Measurements from ENCODE around the gene CELF5.
"Not testable (repeated sequence)": the region's sequence is repeated elsewhere in the genome, so short reads cannot be mapped to it uniquely, and the experiment has no call there.

CELF5 gene

GRCh38 chr19:3275583-3276340 is 51.3 kb downstream of the CELF5 start:
- peak; percentile 79 for DNase-seq

DNA sequence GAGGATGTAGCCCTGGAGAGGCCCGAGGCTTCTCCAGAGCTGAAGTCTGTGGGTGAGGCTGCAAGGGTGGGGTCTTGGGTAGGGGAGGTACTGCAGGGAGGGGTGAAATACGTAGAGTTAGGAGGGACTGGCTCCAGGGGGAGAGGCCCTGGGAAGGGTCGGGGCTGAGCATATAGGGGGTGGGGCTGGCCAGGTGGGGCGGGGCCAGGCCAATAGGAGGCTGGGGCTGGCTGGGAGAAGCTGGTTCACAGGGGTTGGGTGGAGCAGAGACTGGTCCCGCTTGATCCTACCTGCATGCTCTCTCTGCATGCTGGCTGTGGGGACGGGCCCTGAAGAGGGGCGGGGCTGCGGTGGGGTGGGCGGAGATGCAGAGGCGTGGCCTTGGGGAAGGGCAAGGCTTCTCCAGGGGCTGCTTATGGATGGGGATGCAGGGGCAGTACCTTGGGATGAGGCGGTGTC is 51.9 kb downstream of the CELF5 start:
- DNase-seq, result no peak

DNA sequence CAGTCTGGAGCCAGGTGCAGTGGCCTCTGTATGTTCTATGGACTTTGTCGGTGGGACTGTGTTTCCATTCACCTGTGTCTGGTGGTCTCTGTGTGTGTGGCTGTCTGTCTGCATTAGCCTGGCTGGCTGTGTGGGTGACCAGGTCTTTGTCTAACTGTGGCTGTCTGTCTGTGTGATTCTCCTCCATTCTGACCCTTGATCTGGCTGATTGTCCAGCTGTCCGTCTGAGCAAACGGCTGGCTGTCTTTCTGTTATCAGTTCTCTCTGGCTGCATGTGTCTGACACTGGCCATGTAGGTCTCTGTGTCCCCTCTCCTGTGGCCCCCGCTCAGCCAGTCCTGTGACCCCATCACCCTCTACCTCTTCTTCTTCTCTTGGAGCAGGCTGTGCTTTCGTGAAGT is 53.2 kb downstream of the CELF5 start:
- no peak for DNase-seq

GRCh38 chr19:3278294-3278693 is 53.8 kb downstream of the CELF5 start:
- no peak for DNase-seq

DNA sequence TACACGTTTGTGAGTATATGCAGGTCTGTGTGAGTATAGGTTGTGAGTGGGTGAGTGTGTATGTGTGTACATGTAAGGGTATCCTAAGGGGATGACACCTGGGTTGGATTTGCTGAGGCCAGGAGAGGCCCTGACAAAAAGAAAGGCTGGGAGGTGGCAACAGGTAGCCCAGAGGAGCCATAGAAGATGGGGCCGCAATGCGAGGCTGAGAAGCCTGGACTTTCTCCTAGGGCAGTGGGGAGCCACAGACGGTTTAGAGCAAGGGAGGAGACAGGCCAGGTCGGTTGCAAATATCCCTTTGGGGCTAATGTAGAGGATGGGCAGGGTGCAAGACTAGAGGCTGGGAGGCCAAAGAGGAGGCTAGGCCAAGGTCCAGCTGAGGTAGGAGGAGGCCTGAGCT is 54.3 kb downstream of the CELF5 start:
- DNase-seq, result no peak

DNA sequence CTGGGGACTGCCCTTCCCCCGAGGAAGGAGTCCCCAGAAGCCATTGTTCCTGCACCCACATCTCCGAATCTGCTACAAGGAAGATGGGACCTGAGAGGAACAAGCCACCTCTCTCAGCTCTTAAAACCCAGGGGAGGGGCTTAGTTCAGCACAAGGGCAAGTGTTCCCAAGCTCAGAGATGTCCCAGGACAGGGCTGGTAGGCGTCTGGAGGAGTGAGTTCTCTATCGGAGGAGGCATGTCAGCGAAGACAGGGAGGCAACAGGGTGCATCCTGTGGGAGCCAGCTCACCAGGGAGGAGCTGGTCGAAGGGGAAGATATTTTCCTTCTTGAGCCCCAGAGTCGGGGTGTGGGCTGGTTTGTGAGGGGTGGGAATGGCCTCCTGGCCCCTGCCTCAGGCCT is 54.8 kb downstream of the CELF5 start:
- no peak for DNase-seq

DNA sequence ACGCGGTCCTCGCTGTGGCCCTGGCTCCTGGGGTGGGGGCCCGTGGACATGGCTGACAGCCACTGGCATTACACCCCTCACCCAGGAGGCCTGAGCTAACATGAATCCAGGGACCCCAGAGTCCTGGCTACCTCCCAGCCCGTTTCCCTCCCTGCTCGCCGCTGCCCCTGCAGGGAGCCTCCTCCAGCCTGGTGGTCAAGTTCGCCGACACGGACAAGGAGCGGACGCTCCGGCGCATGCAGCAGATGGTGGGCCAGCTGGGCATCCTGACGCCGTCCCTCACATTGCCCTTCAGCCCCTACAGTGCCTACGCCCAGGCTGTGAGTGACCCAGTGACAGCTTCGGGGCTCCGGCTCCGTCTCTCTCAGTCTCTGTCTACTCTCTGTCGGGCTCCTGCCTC is 56.6 kb downstream of the CELF5 start:
- DNase-seq, result no peak

GRCh38 chr19:3282155-3282554 is 57.7 kb downstream of the CELF5 start:
- no peak for DNase-seq

DNA sequence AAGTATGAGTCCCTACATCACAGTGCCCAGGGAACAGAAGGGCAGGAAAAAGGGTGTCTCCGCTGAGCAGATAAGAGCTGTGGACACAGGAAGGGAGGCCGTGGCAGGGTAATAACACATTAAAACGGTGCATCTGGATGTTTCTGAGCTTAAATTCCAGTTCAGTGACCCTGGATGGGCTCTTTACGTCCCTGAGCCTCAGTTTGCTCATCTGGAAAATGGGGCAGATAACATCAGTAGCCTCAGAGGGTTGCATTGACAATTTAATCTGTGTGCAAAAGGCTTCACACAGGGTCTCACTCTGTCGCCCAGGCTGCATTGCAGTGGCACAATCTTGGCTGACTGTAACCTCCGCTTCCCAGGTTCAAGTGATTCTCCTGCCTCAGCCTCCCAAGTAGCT is 58.1 kb downstream of the CELF5 start:
- DNase-seq, result no peak

DNA sequence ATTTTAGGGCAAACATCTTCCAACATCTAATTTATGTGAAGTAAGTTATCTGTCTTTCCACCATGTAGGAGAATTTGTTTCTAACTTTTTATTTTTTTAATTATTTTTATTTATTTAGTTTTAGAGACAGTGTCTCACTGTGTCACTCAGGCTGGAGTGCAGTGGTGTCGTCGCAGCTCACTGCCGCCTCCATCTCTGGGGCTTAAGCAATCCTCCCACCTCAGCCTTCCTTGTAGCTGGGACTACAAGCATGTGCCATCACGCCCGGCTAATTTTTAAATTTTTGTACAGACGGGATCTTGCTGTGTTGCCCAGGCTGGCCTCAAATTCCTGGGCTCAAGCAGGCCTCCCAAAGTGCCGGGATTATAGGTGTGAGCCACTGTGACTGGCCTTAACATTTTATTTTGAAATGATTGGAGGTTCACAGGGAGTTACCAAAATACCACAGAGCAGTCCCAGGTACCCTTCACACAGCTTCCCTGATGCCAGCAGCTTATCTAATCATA is 58.8 kb downstream of the CELF5 start:
- no peak for DNase-seq

GRCh38 chr19:3283886-3284657 is 59.6 kb downstream of the CELF5 start:
- no peak for DNase-seq

- peak; percentile 58 for DNase-seq
Measured at GRCh38 chr19:3284759-3285646, 60.5 kb downstream of the CELF5 start.

DNA sequence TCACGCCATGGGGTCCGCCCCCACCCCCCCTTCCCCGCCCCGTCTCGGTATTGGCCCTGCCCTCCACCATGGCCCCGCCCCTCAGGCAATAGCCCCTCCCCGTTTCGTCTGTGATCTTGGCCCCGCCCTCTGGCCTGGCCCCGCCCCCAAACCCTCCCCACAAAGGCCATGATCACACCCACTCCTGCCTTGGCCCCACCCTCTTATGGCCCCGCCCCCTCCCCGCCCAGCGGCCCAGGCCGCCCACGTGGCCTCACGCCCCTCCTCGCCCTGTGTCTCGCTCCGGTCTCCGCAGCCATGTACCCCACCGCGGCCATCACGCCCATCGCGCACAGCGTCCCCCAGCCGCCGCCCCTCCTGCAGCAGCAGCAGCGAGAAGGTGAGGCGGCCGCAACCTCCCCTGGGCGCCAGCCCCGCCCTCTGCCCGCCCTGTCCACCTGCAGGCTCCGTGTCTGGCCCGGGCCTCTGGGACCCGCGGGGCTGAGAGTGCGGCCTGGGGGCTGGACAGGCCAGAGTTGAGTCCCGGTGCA is 61.3 kb downstream of the CELF5 start:
- DNase-seq, result peak; percentile 19

GRCh38 chr19:3287814-3288213 is 63.4 kb downstream of the CELF5 start:
- no peak for DNase-seq

- not testable (repeated sequence) for DNase-seq
Measured at GRCh38 chr19:3288437-3288836, 64.0 kb downstream of the CELF5 start.

DNA sequence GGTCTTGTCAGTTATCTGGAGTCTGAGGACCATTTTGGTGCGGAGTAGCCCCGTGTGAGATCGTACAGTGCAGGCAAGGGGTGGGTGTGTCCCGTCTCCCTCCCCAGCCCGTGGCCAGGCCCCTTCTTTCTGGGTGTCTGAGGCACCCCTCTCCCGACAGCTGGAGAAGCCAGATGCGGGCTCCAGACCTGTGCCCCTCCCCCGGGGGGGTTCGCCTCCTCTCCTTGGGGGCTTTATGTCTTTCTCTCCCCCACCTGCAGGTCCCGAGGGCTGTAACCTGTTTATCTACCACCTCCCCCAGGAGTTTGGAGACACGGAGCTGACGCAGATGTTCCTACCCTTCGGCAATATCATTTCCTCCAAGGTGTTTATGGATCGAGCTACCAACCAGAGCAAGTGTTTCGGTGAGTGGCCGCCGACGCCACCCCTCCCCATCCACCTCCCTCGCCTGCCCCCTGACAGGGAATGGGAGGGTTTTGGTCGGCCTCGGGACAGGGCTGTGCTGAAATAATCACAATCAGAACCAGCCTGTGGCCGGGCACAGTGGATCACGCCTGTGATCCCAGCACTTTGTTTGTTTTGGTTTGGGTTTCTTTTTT is 65.6 kb downstream of the CELF5 start:
- DNase-seq, result no peak

GRCh38 chr19:3290858-3291257 is 66.4 kb downstream of the CELF5 start:
- DNase-seq, result not testable (repeated sequence)

- DNase-seq, result no peak
Measured at GRCh38 chr19:3291644-3292043, 67.2 kb downstream of the CELF5 start.

DNA sequence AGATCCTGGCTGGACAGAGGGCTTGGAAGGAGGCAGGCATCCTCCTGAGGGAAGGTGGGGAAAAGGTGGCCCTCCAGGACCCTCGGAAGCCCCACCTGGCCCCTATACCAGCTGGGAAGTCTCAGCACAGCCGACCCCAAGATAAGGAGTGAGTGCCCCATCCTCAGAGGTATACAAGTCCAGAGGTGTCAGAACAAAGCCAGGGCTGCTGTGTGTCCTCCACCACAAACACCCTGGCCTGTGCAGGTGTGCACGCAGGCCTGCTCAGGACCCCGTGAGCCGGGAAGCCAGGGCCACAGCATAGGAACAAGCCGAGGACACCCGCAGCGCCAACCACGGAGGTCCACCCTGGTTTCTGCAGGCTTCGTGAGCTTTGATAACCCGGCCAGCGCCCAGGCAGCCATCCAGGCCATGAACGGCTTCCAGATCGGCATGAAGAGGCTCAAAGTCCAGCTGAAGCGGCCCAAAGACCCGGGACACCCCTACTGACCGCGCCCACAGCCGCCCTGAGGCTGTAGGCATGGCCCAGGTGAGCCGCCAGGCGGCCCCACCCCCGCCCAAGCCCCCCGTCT is 68.6 kb downstream of the CELF5 start:
- DNase-seq, result no peak

- no peak for DNase-seq
Measured at GRCh38 chr19:3293560-3293959, 69.1 kb downstream of the CELF5 start.

GRCh38 chr19:3294080-3294850 is 69.8 kb downstream of the CELF5 start:
- no peak for DNase-seq
